Neuron (in vitro differentiated cells): ENCODE results near the gene GAD2.
"Not testable (repeated sequence)": the region's sequence is repeated elsewhere in the genome, so short reads cannot be mapped to it uniquely, and the experiment has no call there.

Experiments
- H2AFZ ChIP-seq: one replicate; pipeline ENCODE4 v1.6.1; 2013; ENCODE audit warnings: low read depth, mild to moderate bottlenecking, inconsistent platforms, low read length, moderate library complexity
- H3K27me3 ChIP-seq: one replicate; pipeline ENCODE4 v1.6.1; 2013; ENCODE audit warnings: low read length; ENCODE audit not compliant: insufficient read depth
- H3K36me3 ChIP-seq: one replicate; pipeline ENCODE4 v1.6.1; 2013; ENCODE audit warnings: low read length; ENCODE audit not compliant: insufficient read depth
- H3K4me1 ChIP-seq: one replicate; pipeline ENCODE4 v1.6.1; 2013; ENCODE audit warnings: low read length; ENCODE audit not compliant: insufficient read depth
- H3K4me3 ChIP-seq: 2 replicates; pipeline ENCODE4 v1.5.1; 2013; ENCODE audit warnings: mild to moderate bottlenecking, low read length, moderate library complexity
- H3K9me3 ChIP-seq: one replicate; pipeline ENCODE4 v1.6.1; 2013; ENCODE audit warnings: low read length

GAD2 gene

GRCh38 chr10:26341701-26342100 lies 125.1 kb downstream of the GAD2 start:
- no peak overlapping the region for H3K4me3 ChIP-seq
- H3K9me3 ChIP-seq = no peaks in the 10 kb centered on the region
- H3K4me1 ChIP-seq = no peaks in the 10 kb centered on the region
- H3K27me3 ChIP-seq = no peaks in the 10 kb centered on the region
- no peaks in the 10 kb centered on the region for H3K36me3 ChIP-seq
- H2AFZ ChIP-seq = no peak overlapping the region

DNA sequence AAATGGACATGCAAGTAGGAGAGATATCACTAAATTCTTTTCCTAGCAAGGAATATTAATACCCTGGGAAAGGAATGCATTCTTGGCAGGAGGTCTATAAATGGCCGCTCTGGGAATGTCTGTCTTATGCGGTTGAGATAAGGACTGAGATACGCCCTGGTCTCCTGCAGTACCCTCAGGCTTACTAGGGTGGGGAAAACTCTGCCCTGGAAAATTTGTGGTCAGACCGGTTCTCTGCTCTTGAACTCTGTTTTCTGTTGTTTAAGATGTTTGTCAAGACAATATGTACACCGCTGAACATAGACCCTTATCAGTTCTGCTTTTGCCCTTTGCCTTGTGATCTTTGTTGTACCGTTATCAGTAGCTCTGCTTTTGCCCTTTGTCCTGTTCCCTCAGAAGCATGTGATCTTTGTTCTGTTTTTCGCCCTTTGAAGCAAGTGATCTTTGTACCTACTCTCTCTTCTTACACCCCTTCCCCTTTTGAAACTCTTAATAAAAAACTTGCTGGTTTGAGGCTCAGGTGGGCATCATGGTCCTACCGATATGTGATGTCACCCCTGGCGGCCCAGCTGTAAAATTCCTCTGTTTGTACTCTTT lies 132.3 kb downstream of the GAD2 start:
- H3K9me3 ChIP-seq, H3K27me3 ChIP-seq, H2AFZ ChIP-seq, H3K4me3 ChIP-seq, H3K4me1 ChIP-seq, H3K36me3 ChIP-seq: not testable (repeated sequence)
